Liver (tissue), 9 donors: Measurements from ENCODE around the gene RALGPS1. TPM values are rescaled to one million over a fixed set of nuclear protein-coding genes. Genes with fewer than 3 reads are reported as not detected.

ENCODE experiments used
- DNase-seq: peaks from one replicate; pipeline ENCODE4 v3.0.0-alpha.2; 2017; ENCODE audit warnings: low spot score
- H3K27ac ChIP-seq, 2 donors: one replicate each; pipeline ENCODE4 v1.7.0; 2013; ENCODE audit warnings: inconsistent platforms in 2 of 2, low read length in 2 of 2, control low read depth in 1 of 2, low read depth in 1 of 2, mild to moderate bottlenecking in 1 of 2
- H3K27me3 ChIP-seq, 4 donors: one replicate each; pipeline versions ENCODE4 v1.6.1 to v1.7.0; 2013; ENCODE audit warnings: low read length in 3 of 4, inconsistent platforms in 1 of 4, mild to moderate bottlenecking in 1 of 4, moderate library complexity in 1 of 4; ENCODE audit not compliant: control insufficient read depth in 4 of 4, insufficient read depth in 4 of 4
- H3K36me3 ChIP-seq, 4 donors: one replicate each; pipeline versions ENCODE4 v1.6.1 to v1.7.0; 2013; ENCODE audit warnings: low read length in 3 of 4, mild to moderate bottlenecking in 3 of 4, low read depth in 1 of 4, moderate library complexity in 1 of 4; ENCODE audit not compliant: control insufficient read depth in 4 of 4, insufficient read depth in 3 of 4
- H3K4me1 ChIP-seq, 4 donors: one replicate each; pipeline versions ENCODE4 v1.6.1 to v1.7.0; 2013; ENCODE audit warnings: low read length in 3 of 4, mild to moderate bottlenecking in 3 of 4, moderate library complexity in 1 of 4; ENCODE audit not compliant: control insufficient read depth in 4 of 4, insufficient read depth in 4 of 4
- H3K4me3 ChIP-seq, 3 donors: one replicate each; pipeline versions ENCODE4 v1.6.1 to v1.7.0; 2013; ENCODE audit warnings: low read length in 3 of 3, control low read depth in 1 of 3, low read depth in 1 of 3, mild to moderate bottlenecking in 1 of 3
- H3K9ac ChIP-seq, 2 donors: one replicate each; pipeline ENCODE4 v1.7.0; 2013; ENCODE audit warnings: low read length in 2 of 2, mild to moderate bottlenecking in 2 of 2, moderate library complexity in 2 of 2, control low read depth in 1 of 2, low read depth in 1 of 2
- H3K9me3 ChIP-seq, 4 donors: one replicate each; pipeline versions ENCODE4 v1.6.1 to v1.7.0; 2013; ENCODE audit warnings: low read length in 3 of 4; ENCODE audit not compliant: control insufficient read depth in 4 of 4
- EGR1 ChIP-seq, 2 donors: IDR thresholded peaks; 2 replicates each; pipeline ENCODE4 v1.6.1; 2016 to 2018; ENCODE audit warnings: antibody characterized with exemption in 2 of 2, low read depth in 2 of 2
- FOXA1 ChIP-seq: IDR thresholded peaks from 2 replicates; pipeline ENCODE4 v1.6.1; 2016; ENCODE audit warnings: antibody characterized with exemption
- FOXA2 ChIP-seq: IDR thresholded peaks from 2 replicates; pipeline ENCODE4 v1.6.1; 2016; ENCODE audit warnings: antibody characterized with exemption
- GABPA ChIP-seq, 2 donors: IDR thresholded peaks in 1 of 2; conservative IDR thresholded peaks in 1 of 2; 2 replicates each; pipeline ENCODE4 v1.6.1; 2016; ENCODE audit warnings: antibody characterized with exemption in 2 of 2, mild to moderate bottlenecking in 1 of 2, moderate library complexity in 1 of 2
- HNF4A ChIP-seq, 2 donors: conservative IDR thresholded peaks; 2 replicates each; pipeline ENCODE4 v1.6.1; 2016; ENCODE audit warnings: antibody characterized with exemption in 2 of 2, mild to moderate bottlenecking in 2 of 2
- HNF4G ChIP-seq: IDR thresholded peaks from 2 replicates; pipeline ENCODE4 v1.6.1; 2016; ENCODE audit warnings: antibody characterized with exemption
- JUND ChIP-seq, 2 donors: IDR thresholded peaks; 2 replicates each; pipeline ENCODE4 v1.6.1; 2016; ENCODE audit warnings: antibody characterized with exemption in 2 of 2
- NR2F2 ChIP-seq: IDR thresholded peaks from 2 replicates; pipeline ENCODE4 v1.6.1; 2016; ENCODE audit warnings: antibody characterized with exemption
- RAD21 ChIP-seq, 2 donors: IDR thresholded peaks; 2 replicates each; pipeline ENCODE4 v1.6.1; 2016; ENCODE audit warnings: antibody characterized with exemption in 2 of 2, mild to moderate bottlenecking in 2 of 2
- RXRA ChIP-seq, 2 donors: IDR thresholded peaks; 2 replicates each; pipeline ENCODE4 v1.6.1; 2017 to 2018; ENCODE audit warnings: antibody characterized with exemption in 2 of 2, mild to moderate bottlenecking in 1 of 2
- SP1 ChIP-seq: IDR thresholded peaks from 2 replicates; pipeline ENCODE4 v1.6.1; 2018; ENCODE audit warnings: antibody characterized with exemption, mild to moderate bottlenecking
- TAF1 ChIP-seq: conservative IDR thresholded peaks from 2 replicates; pipeline ENCODE4 v1.6.1; 2016; ENCODE audit warnings: antibody characterized with exemption, mild to moderate bottlenecking
- YY1 ChIP-seq: IDR thresholded peaks from 2 replicates; pipeline ENCODE4 v1.6.1; 2016; ENCODE audit warnings: antibody characterized with exemption, mild to moderate bottlenecking
- WGBS: extraction: QIAGEN DNeasy Blood & Tissue Kit; methylation state at CpG from one replicate; pipeline ENCODE4 v1.1.7; 2013; 5-methylcytosine and 5-hydroxymethylcytosine counted together
- polyA plus RNA-seq, 2 donors: library from polyadenylated mRNA; stranded (reverse) in 1 of 2; unstranded in 1 of 2; fragments of 200-250 nt in 1 of 2; fragments of >200 nt in 1 of 2; fragmentation: Nextera tagmentation in 1 of 2; extraction: Ambion mirVana in 1 of 2; gene quantifications; one replicate each; pipeline versions ENCODE4 v1.2.1 to v1.2.3, GENCODE V29; 2013 to 2015
- total RNA-seq, 2 donors: library from RNA; depleted of rRNA; stranded (reverse); fragments of >200 nt; gene quantifications; one replicate each; pipeline ENCODE4 v1.2.3, GENCODE V29; 2014
- TF ChIP-seq, protein P1 (sequence below): IDR thresholded peaks from 2 replicates; pipeline ENCODE4 v1.6.1; 2016; ENCODE audit warnings: antibody characterized with exemption
- TF ChIP-seq, protein P2 (sequence below): IDR thresholded peaks from 2 replicates; pipeline ENCODE4 v1.6.1; 2016; ENCODE audit warnings: antibody characterized with exemption, mild to moderate bottlenecking
- TF ChIP-seq, protein P3 (sequence below): IDR thresholded peaks from 2 replicates; pipeline ENCODE4 v1.6.1; 2016; ENCODE audit warnings: antibody characterized with exemption
- TF ChIP-seq, protein P4 (sequence below): IDR thresholded peaks from 2 replicates; pipeline ENCODE4 v1.6.1; 2016; ENCODE audit warnings: antibody characterized with exemption
- TF ChIP-seq, protein P5 (sequence below): fragments of 150-350 bp; IDR thresholded peaks from 2 replicates; pipeline ENCODE4 v1.5.1; 2017; ENCODE audit warnings: improper control_type of control experiment, low read depth, low read length; ENCODE audit not compliant: missing input control
- donor health status: healthy.
- donor health status: healthy.
- donor health status: healthy.
- donor health status: healthy.
- donor health status: healthy.

The RALGPS1 gene
- total and polyA plus RNA-seq, 4 donors: 1.4 to 2.7 (median 2.0) TPM

DNA sequence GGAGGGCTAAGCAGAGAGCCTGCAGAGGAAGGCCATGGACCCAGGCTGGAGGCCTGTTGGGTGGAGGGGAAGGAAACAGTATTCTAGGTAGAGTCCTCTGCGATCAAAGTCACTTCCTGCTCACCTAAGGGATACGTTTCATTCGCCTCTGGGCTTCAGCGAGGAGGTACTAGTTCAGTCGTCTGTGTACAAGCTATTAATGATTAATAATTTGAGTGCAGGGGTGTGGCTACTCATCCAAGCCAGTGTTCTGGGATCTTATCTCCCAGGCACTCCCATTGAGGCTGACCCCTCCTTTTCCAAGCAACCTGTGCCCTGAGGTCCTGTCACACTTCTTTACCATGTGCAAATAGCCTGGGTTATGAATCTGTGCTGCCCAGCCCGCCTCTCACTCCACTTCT is 25.2 kb downstream of the RALGPS1 start:
- H3K4me3 ChIP-seq: no peak overlapping the region
- H3K27ac ChIP-seq: peak overlapping the region; percentile 54 to 61
- WGBS: 23% methylated on average over 6 of the region's 6 CpGs
- H3K9me3 ChIP-seq: no peaks in the 10 kb centered on the region
- H3K4me1 ChIP-seq: peaks cover 2 to 15% (median 10%) of the 10 kb centered on the region in 4 donors
- H3K9ac ChIP-seq: no peak overlapping the region
- DNase-seq: no peak
- no peaks in the 10 kb centered on the region for H3K36me3 ChIP-seq
- H3K27me3 ChIP-seq: no peaks in the 10 kb centered on the region
- TF ChIP-seq HNF4A (conservative IDR thresholded peaks at IDR 0.05) (peak; percentile 55 to 67), FOXA2 (no peak), SP1 (peak; percentile 76), EGR1 (IDR thresholded peaks at IDR 0.05; ENCODE audit: low read depth in 2 of 2) (no peak), HNF4G (no peak), TAF1 (peak; percentile 87), GABPA (IDR thresholded peaks at IDR 0.05 in 1 of 2, conservative IDR thresholded peaks at IDR 0.05 in 1 of 2) (peak; percentile 34 to 68), JUND (IDR thresholded peaks at IDR 0.05) (peak in 1 of 2 donors; percentile 27), RXRA (IDR thresholded peaks at IDR 0.05) (peak; percentile 42 to 64), YY1 (peak; percentile 33), FOXA1 (no peak), NR2F2 (no peak), RAD21 (IDR thresholded peaks at IDR 0.05) (no peak)
- TF ChIP-seq, protein P1, sequence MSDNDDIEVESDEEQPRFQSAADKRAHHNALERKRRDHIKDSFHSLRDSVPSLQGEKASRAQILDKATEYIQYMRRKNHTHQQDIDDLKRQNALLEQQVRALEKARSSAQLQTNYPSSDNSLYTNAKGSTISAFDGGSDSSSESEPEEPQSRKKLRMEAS: peak; percentile 37
- TF ChIP-seq, protein P2, sequence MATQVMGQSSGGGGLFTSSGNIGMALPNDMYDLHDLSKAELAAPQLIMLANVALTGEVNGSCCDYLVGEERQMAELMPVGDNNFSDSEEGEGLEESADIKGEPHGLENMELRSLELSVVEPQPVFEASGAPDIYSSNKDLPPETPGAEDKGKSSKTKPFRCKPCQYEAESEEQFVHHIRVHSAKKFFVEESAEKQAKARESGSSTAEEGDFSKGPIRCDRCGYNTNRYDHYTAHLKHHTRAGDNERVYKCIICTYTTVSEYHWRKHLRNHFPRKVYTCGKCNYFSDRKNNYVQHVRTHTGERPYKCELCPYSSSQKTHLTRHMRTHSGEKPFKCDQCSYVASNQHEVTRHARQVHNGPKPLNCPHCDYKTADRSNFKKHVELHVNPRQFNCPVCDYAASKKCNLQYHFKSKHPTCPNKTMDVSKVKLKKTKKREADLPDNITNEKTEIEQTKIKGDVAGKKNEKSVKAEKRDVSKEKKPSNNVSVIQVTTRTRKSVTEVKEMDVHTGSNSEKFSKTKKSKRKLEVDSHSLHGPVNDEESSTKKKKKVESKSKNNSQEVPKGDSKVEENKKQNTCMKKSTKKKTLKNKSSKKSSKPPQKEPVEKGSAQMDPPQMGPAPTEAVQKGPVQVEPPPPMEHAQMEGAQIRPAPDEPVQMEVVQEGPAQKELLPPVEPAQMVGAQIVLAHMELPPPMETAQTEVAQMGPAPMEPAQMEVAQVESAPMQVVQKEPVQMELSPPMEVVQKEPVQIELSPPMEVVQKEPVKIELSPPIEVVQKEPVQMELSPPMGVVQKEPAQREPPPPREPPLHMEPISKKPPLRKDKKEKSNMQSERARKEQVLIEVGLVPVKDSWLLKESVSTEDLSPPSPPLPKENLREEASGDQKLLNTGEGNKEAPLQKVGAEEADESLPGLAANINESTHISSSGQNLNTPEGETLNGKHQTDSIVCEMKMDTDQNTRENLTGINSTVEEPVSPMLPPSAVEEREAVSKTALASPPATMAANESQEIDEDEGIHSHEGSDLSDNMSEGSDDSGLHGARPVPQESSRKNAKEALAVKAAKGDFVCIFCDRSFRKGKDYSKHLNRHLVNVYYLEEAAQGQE: peak; percentile 54
- TF ChIP-seq, protein P3, sequence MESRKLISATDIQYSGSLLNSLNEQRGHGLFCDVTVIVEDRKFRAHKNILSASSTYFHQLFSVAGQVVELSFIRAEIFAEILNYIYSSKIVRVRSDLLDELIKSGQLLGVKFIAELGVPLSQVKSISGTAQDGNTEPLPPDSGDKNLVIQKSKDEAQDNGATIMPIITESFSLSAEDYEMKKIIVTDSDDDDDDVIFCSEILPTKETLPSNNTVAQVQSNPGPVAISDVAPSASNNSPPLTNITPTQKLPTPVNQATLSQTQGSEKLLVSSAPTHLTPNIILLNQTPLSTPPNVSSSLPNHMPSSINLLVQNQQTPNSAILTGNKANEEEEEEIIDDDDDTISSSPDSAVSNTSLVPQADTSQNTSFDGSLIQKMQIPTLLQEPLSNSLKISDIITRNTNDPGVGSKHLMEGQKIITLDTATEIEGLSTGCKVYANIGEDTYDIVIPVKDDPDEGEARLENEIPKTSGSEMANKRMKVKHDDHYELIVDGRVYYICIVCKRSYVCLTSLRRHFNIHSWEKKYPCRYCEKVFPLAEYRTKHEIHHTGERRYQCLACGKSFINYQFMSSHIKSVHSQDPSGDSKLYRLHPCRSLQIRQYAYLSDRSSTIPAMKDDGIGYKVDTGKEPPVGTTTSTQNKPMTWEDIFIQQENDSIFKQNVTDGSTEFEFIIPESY: no peak
- TF ChIP-seq, protein P4, sequence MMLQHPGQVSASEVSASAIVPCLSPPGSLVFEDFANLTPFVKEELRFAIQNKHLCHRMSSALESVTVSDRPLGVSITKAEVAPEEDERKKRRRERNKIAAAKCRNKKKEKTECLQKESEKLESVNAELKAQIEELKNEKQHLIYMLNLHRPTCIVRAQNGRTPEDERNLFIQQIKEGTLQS: no peak
- TF ChIP-seq, protein P5, sequence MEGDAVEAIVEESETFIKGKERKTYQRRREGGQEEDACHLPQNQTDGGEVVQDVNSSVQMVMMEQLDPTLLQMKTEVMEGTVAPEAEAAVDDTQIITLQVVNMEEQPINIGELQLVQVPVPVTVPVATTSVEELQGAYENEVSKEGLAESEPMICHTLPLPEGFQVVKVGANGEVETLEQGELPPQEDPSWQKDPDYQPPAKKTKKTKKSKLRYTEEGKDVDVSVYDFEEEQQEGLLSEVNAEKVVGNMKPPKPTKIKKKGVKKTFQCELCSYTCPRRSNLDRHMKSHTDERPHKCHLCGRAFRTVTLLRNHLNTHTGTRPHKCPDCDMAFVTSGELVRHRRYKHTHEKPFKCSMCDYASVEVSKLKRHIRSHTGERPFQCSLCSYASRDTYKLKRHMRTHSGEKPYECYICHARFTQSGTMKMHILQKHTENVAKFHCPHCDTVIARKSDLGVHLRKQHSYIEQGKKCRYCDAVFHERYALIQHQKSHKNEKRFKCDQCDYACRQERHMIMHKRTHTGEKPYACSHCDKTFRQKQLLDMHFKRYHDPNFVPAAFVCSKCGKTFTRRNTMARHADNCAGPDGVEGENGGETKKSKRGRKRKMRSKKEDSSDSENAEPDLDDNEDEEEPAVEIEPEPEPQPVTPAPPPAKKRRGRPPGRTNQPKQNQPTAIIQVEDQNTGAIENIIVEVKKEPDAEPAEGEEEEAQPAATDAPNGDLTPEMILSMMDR: no peak
